ENCODE measurements around the gene PHKG1.
"Not testable (repeated sequence)": the region's sequence is repeated elsewhere in the genome, so short reads cannot be mapped to it uniquely, and the experiment has no call there.

PHKG1 gene

DNA sequence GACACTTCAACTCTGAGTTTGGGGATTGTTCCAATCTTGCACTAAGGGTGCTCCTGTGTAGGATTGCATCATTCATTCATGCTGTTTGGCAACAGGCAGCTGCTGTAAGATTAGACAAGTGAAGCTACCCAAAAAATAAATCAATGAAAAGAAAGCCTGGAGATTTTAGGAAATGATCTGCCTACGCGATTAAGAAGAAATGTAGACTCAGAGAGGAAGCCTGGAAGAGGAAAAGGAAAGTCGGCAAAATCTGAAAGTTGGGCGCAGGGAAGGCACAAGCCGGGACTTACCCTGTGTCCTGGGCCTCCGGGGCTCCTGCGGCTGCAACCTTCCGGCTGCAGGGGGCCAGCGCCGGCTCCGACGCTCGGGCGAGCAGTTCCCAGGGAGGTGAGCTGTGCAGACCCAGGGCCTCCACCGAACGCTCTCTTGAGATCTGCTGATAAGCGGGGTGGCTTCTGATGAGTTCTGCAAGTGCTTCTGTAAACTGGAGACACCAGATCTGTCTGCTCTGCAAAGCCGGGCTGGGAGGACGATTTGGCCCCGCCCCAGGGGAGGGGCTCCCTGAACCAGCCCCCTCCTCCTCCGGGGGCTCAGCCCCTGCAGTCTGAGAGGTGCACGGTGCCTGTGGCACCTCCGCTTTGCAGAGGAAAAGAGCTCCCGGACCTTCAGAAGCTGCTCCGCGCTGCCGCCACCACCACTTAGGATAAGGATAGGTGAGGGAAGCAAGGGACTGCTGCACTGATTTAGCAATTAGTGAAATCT is 58.9 kb downstream of the PHKG1 start:
- DNase-seq = peak; percentile 87

DNA sequence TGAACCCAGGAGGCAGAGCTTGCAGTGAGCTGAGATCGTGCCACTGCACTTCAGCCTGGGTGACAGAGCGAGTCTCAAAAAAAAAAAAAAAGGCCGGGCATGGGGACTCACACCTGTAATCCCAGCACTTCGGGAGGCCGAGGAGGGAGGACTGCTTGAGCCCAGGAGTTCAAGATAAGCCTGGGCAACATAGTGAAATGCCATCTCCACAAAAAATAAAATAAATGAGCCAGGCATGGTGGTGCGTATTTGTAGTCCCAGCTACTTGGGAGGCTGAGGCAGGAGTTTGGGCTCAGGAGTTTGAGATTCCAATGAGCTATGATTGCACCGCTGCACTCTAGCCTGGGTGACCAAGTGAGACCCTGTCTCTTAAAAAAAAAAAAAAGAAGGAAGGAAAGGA is 60.2 kb downstream of the PHKG1 start:
- not testable (repeated sequence) for DNase-seq

DNA sequence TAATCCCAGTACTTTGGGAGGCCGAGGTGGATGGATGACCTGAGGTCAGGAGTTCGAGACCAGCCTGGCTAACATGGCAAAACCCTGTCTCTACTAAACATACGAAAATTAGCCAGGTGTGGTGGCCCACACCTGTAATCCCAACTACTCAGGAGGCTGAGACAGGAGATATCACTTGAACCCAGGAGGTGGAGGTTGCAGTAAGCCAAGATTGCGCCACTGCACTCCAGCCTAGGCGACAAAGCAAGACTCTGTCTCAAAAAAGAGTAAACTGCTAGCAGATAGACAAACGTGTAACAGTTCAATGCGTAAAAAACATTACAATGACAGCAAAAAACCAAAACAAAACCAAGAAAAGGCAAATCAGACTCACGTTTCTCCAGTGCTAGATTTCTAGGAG is 61.2 kb downstream of the PHKG1 start:
- DNase-seq = not testable (repeated sequence)

DNA sequence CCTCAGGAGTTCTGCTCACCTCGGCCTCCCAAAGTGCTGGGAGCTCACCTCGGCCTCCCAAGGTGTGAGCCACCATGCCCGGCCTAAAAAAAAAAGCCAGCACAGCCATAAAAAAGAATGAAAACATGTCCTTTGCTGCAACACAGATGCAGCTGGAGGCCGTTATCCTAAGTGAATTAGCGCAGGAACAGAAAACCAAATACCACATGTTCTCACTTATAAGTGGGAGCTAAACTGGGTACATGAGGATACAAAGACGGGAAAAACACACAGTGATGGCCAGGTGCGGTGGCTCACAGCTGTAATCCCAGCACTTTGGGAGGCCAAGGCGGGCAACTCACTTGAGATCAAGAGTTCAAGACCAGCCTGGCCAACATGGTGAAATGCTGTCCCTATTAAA is 62.4 kb downstream of the PHKG1 start:
- no peak for DNase-seq

Data from activated CD4-positive, alpha-beta T cell treated with anti-CD3 and anti-CD28 coated beads, Interleukin-2, Interleukin-6, amounts not matched to agents 100 ng/mL and 50 ng/mL, durations not matched to agents 16 hours and 8 hours (primary cell).